Measurements from ENCODE around the gene CHAMP1.
A peak's percentile ranks its signal among the peaks of the same experiment; 100 is the strongest.

The CHAMP1 gene

GRCh38 chr13:114314074-114314912 lies at the start of gene CHAMP1:
TSS of gene CHAMP1 (plus strand) at chr13:114314503. CDS start at chr13:114323843, 9,340 bp downstream.
- DNase-seq (ENCODE audit: low spot score) = peak; percentile 85

GRCh38 chr13:114264886-114265611 lies 49.3 kb upstream of the CHAMP1 start:
- DNase-seq (ENCODE audit: low spot score) = no peak

- no peak for DNase-seq (ENCODE audit: low spot score)
Measured at GRCh38 chr13:114266241-114266640, 48.1 kb upstream of the CHAMP1 start.

GRCh38 chr13:114268344-114269280 lies 45.7 kb upstream of the CHAMP1 start:
- no peak for DNase-seq (ENCODE audit: low spot score)

GRCh38 chr13:114269281-114269770 lies 45.0 kb upstream of the CHAMP1 start:
- no peak for DNase-seq (ENCODE audit: low spot score)

GRCh38 chr13:114272977-114273376 lies 41.3 kb upstream of the CHAMP1 start:
- DNase-seq (ENCODE audit: low spot score) = no peak

- DNase-seq (ENCODE audit: low spot score) = no peak
Measured at GRCh38 chr13:114275304-114275703, 39.0 kb upstream of the CHAMP1 start.

- DNase-seq (ENCODE audit: low spot score) = no peak
Measured at GRCh38 chr13:114279146-114279545, 35.2 kb upstream of the CHAMP1 start.

- DNase-seq (ENCODE audit: low spot score) = no peak
Measured at GRCh38 chr13:114279758-114280355, 34.4 kb upstream of the CHAMP1 start.

GRCh38 chr13:114281351-114282040 lies 32.8 kb upstream of the CHAMP1 start, which contains the start of gene UPF3A:
TSS of gene UPF3A (plus strand) at chr13:114281601. CDS start at chr13:114281640, 39 bp downstream.
- peak; percentile 57 for DNase-seq (ENCODE audit: low spot score)

- peak; percentile 27 for DNase-seq (ENCODE audit: low spot score)
Measured at GRCh38 chr13:114282041-114282670, 32.1 kb upstream of the CHAMP1 start.

- DNase-seq (ENCODE audit: low spot score) = no peak
Measured at GRCh38 chr13:114283576-114283975, 30.7 kb upstream of the CHAMP1 start.

- DNase-seq (ENCODE audit: low spot score) = no peak
Measured at GRCh38 chr13:114284680-114285079, 29.6 kb upstream of the CHAMP1 start.

GRCh38 chr13:114285166-114285808 lies 29.0 kb upstream of the CHAMP1 start:
- DNase-seq (ENCODE audit: low spot score) = no peak

- no peak for DNase-seq (ENCODE audit: low spot score)
Measured at GRCh38 chr13:114286808-114287207, 27.5 kb upstream of the CHAMP1 start.

- DNase-seq (ENCODE audit: low spot score) = no peak
Measured at GRCh38 chr13:114288157-114288591, 26.1 kb upstream of the CHAMP1 start.

GRCh38 chr13:114296448-114296847 lies 17.9 kb upstream of the CHAMP1 start:
- no peak for DNase-seq (ENCODE audit: low spot score)

- DNase-seq (ENCODE audit: low spot score) = no peak
Measured at GRCh38 chr13:114296902-114297301, 17.4 kb upstream of the CHAMP1 start.

- DNase-seq (ENCODE audit: low spot score) = no peak
Measured at GRCh38 chr13:114298866-114299265, 15.4 kb upstream of the CHAMP1 start.
